Fibroblast of villous mesenchyme (primary cell): ENCODE data around the gene CLTA. TPM values are rescaled to one million over a fixed set of nuclear protein-coding genes. Genes with fewer than 3 reads are reported as not detected.

Experiments used
- DNase-seq: peaks from one replicate; pipeline ENCODE4 v3.0.0-alpha.2; 2010; ENCODE audit warnings: low read depth
- H3K4me3 ChIP-seq: 2 replicates; pipeline ENCODE4 v1.5.1; 2011; ENCODE audit warnings: low read depth, mild to moderate bottlenecking, low read length
- total RNA-seq: library from RNA; depleted of rRNA; stranded (reverse); fragments of >200 nt; gene quantifications from 2 replicates; pipeline ENCODE4 v1.2.3, GENCODE V29; 2012
- TF ChIP-seq, protein P1 (sequence below): IDR thresholded peaks from 2 replicates; pipeline ENCODE4 v1.5.1; 2012; ENCODE audit warnings: low read depth, mild to moderate bottlenecking, low read length; ENCODE audit not compliant: insufficient read depth

The CLTA gene
- total RNA-seq, 1 donor = 194 TPM

DNA sequence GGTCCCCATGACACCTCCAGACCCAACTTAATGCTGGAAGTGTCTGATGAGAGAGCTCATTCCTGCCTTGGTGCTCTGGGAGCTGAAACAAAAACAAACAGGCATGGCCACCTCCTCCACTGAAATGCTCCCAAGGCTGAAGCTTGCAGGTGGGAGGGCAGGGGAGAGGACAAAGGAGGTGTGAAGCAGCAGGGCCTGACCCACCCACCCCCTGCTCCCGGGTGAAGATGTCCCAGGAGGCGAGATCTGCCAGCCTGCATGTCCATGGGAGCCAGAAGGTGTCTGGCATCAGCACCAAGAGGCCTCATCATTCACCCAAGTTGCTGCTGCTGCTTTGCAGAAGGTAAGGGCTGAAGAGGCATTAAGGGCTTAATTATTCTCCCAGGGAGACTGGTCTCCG lies 25.7 kb upstream of the CLTA start:
- no peak overlapping the region for H3K4me3 ChIP-seq
- TF ChIP-seq, protein P1, sequence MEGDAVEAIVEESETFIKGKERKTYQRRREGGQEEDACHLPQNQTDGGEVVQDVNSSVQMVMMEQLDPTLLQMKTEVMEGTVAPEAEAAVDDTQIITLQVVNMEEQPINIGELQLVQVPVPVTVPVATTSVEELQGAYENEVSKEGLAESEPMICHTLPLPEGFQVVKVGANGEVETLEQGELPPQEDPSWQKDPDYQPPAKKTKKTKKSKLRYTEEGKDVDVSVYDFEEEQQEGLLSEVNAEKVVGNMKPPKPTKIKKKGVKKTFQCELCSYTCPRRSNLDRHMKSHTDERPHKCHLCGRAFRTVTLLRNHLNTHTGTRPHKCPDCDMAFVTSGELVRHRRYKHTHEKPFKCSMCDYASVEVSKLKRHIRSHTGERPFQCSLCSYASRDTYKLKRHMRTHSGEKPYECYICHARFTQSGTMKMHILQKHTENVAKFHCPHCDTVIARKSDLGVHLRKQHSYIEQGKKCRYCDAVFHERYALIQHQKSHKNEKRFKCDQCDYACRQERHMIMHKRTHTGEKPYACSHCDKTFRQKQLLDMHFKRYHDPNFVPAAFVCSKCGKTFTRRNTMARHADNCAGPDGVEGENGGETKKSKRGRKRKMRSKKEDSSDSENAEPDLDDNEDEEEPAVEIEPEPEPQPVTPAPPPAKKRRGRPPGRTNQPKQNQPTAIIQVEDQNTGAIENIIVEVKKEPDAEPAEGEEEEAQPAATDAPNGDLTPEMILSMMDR = no peak
- DNase-seq = no peak

DNA sequence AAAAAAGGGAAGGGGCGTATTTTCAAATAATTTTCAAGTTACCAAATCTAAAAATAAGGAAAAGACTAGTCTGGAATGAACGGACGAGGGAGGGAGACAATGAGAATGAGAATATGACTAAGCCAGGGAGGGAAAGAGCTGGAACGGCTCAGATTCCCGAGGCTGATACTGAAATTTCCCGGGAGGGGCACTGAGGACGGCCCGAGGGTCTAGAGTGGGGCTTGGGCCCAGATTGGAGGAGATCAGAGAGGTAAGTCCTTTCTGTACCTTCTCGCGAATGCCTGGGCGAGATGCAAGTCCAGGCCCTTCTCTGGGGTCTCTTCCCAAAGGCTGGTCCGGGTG lies 24.9 kb upstream of the CLTA start:
- peak overlapping the region; percentile 64 for H3K4me3 ChIP-seq
- DNase-seq = no peak
- TF ChIP-seq, protein P1 = no peak

DNA sequence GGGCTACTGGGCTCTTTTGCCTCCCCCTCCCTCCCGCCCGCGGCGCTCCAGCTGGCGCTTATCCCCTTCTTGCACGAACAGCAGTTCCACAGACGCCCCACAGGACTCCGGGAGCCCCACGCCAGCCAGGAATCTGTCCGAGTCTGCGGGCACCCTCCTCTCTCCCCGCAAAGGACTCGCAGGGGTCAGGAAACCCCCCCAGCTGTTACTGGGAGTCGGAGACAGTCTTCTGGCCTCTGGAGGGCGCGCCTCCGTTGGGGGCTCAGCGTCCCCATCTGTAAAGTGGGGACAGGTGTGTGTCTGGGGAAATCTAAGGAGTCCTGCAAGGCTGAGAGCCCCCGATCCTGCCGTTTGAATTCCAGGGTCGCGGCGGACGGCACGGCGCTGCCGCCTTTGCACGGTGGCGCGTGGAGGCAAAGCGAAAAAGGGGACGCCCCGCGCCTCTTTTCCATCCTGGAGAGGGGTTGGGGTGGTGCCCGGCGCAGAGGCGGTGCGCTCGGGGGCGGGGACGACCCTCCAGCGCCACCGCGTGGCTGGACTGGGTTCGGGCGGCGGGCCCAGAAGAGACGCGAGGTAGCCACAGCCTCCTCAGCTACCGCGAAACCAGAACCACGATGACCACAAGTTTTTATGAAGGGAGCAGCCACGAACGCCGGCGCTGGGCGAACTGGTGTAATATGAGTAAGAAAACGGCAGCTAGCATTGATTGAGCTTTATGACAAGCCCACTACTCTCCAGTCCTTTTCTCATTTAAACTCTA lies 24.4 kb upstream of the CLTA start:
- TF ChIP-seq, protein P1 = peak; percentile 81
- peak overlapping the region; percentile 64 for H3K4me3 ChIP-seq
- peak; percentile 91 for DNase-seq

DNA sequence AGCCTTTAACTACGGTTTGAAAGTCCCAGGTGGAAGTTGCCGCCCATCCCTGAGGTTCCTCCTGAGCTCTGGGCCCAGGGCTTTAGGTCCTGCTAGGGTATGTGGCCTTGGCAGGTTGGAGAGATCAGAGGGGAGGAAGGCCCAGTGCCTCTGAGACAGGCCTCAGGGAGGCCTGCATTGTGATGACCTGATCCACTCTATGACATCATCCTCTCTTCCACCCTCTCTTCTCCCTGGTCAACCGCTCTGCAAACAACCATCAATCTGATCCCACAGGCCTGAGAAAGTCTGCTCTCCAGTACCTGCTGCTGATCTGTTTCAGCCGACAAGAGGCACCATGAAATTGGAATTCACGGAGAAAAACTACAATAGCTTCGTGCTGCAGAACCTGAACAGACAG lies 21.6 kb upstream of the CLTA start, which contains the start of gene CCIN:
Gene CCIN, plus strand, starts transcription at position 223 of the 400 bp plus-strand sequence. Its CDS starts 115 bp downstream, at position 338.
- DNase-seq = no peak

DNA sequence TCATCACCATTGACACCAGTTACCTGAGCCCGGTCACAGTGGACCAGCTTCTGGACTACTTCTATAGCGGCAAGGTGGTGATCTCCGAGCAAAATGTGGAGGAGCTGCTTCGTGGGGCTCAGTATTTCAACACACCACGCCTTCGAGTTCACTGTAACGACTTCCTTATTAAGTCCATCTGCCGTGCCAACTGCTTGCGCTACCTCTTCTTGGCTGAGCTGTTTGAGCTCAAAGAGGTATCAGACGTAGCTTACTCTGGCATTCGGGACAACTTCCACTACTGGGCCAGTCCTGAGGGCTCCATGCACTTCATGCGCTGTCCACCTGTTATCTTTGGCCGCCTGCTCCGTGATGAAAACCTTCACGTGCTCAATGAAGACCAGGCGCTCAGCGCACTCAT lies 21.0 kb upstream of the CLTA start:
- H3K4me3 ChIP-seq = no peak overlapping the region
- TF ChIP-seq, protein P1 = no peak
- no peak for DNase-seq

More for the DNA sequence above, 21.6 kb upstream of the CLTA start, which contains the start of gene CCIN:
- no peak within 1 kb of the TSS for H3K4me3 ChIP-seq
- TF ChIP-seq, protein P1 = no peak

DNA sequence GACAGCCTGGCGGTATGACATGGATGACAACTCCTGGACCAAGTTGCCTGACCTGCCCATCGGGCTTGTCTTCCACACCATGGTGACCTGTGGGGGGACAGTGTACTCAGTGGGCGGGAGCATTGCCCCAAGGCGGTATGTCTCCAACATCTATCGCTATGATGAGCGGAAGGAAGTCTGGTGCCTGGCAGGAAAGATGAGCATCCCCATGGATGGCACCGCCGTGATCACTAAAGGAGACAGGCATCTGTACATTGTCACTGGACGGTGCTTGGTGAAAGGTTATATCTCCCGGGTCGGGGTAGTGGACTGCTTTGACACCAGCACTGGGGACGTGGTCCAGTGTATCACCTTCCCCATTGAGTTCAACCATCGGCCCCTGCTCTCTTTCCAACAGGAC lies 20.2 kb upstream of the CLTA start:
- TF ChIP-seq, protein P1 = no peak
- H3K4me3 ChIP-seq = no peak overlapping the region
- DNase-seq = no peak

DNA sequence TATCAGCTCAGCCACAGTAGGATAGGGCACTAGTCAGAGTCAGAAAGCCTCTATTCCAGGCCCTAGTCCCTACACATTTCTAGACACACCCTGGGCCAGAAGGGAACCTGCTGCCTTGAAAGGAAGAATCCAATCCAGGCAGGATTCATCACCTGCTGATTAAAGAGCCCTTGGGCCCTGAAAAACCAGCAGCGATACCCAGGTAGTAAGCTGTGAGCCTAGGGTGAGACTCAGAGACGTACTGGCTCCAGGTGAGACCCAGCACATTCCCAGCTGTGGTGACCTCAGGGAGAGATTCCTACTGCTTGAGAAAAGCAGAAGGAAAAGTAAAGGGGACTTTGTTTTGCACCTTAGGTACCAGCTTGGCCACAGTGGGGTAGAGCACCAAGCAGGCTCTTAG lies 16.9 kb upstream of the CLTA start:
- TF ChIP-seq, protein P1 = no peak
- H3K4me3 ChIP-seq = no peak overlapping the region
- no peak for DNase-seq
